SH-SY5Y (cell line): ENCODE data around the gene MUC6.

Experiments used
- GATA2 ChIP-seq: IDR thresholded peaks from 2 replicates; pipeline ENCODE4 v1.6.1; 2011; ENCODE audit warnings: mild to moderate bottlenecking, low read depth, low read length
- GATA3 ChIP-seq: IDR thresholded peaks from 2 replicates; pipeline ENCODE4 v1.6.1; 2011; ENCODE audit warnings: low read depth, mild to moderate bottlenecking, low read length, moderate library complexity

DNA sequence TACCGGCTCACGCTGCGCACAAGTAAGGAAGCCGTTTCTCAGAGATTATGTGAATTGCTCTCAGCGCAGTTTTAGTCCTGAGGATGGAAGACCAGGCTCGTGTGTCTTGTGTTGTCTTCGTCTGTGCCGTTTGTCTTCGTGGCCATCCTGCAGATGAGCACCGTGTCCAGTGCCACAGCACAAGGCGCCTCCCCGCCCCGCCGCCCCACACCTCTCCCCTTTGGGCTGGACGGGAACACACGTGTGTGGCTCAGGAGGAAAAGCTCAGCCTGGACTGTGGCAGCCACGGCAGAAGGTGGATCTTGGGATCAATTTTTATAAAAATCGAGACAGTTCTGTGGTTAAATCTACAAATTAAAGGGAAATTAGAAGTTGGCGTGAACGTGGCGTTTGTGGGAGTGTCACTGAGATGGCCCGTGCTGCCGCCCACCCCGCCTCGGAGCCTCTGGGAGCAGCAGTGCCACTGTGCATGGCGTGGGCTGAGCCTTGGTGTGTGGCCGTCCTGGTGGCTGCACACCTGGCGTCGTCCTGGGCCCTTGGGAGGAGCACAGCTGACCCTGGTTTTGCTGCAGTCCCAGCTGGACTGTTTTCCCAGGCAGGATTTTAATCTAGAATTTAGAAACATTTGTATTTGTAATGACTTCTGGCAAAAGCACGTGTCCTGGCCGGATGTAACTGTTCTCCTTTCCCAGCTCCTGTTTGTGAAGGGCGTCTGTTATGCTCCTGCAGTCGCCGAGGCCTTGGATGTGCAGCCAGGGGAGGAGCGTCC lies 25.8 kb downstream of the MUC6 start:
- no peak for TF ChIP-seq GATA2
- no peak for TF ChIP-seq GATA3
